GM12878 (cell line): ENCODE measurements around the gene PDSS2. TPM values are rescaled to one million over a fixed set of nuclear protein-coding genes. Genes with fewer than 3 reads are reported as not detected.

Source experiments
- ATAC-seq: fragments of 200-7000 bp; cut with Tn5 transposase; 3 replicates; pipeline ENCODE4 v1.9.1; 2020; ENCODE audit warnings: mild to moderate bottlenecking, moderate library complexity
- BruUV-seq: library from RNA; stranded (reverse); fragments of 400-500 nt; replicated peaks from 2 replicates; lab custom pipeline; 2021; lab: Mats Ljungman, UMichigan
- CTCF ChIA-PET: fragments of 300-600 bp; sonication (Branson Sonifier 250); formaldehyde crosslinking; extraction: SDS; loops from one replicate; lab custom pipeline; 2021; ENCODE audit warnings: inconsistent platforms; lab: Yijun Ruan, JAX
- POLR2A ChIA-PET: fragments of 350-600 bp; formaldehyde crosslinking; extraction: SDS; loops from one replicate; lab custom pipeline; 2021; ENCODE audit warnings: inconsistent platforms; lab: Charles Lee
- RAD21 ChIA-PET: fragments of 300-600 bp; sonication (Branson Sonifier 250); formaldehyde crosslinking; loops from one replicate; lab custom pipeline; 2023; ENCODE audit warnings: antibody characterized with exemption; ENCODE audit not compliant: unreplicated experiment; lab: Charles Lee
- SMC1A ChIA-PET: fragments of 300-600 bp; sonication (Branson Sonifier 250); formaldehyde crosslinking; loops from one replicate; lab custom pipeline; 2023; ENCODE audit not compliant: unreplicated experiment, uncharacterized antibody; lab: Charles Lee
- DNase-seq: peaks from one replicate; pipeline ENCODE4 v3.0.0-alpha.2; 2011; ENCODE audit warnings: low read depth, low spot score
- FAIRE-seq: peaks from 3 replicates; lab custom pipeline; 2011; peaks lifted over from hg19 to GRCh38; lab: Jason Lieb, UNC
- H2AFZ ChIP-seq: 2 replicates; pipeline ENCODE4 v1.6.0; 2011; ENCODE audit warnings: low read depth, low read length, control low read depth; ENCODE audit not compliant: control insufficient read depth
- H3K27ac ChIP-seq: 2 replicates; pipeline ENCODE4 v1.5.1; 2011; ENCODE audit warnings: control low read depth; ENCODE audit not compliant: control insufficient read depth, insufficient read depth
- H3K27me3 ChIP-seq, 2 experiments: replicated peaks in 1 of 2; 2 replicates each; pipeline versions ENCODE4 v1.6.0 to v1.6.1; 2011; ENCODE audit warnings: low read length in 1 of 2; ENCODE audit not compliant: control insufficient read depth in 2 of 2, insufficient read depth in 2 of 2
- H3K36me3 ChIP-seq, 2 experiments: 2 replicates each; pipeline ENCODE4 v1.5.1; 2011; ENCODE audit warnings: low read length in 1 of 2; ENCODE audit not compliant: control insufficient read depth in 2 of 2, insufficient read depth in 2 of 2
- H3K4me1 ChIP-seq: 2 replicates; pipeline ENCODE4 v1.6.1; 2011; ENCODE audit warnings: mild to moderate bottlenecking, low read length, moderate library complexity, mixed read lengths; ENCODE audit not compliant: control insufficient read depth, insufficient read depth
- H3K4me2 ChIP-seq: 2 replicates; pipeline ENCODE4 v1.6.0; 2011; ENCODE audit warnings: control low read depth; ENCODE audit not compliant: control insufficient read depth, insufficient read depth
- H3K4me3 ChIP-seq: fragments of 200-600 bp; sonication (generic); 2 replicates; pipeline ENCODE4 v1.5.1; 2016
- H3K79me2 ChIP-seq: 2 replicates; pipeline ENCODE4 v1.6.0; 2011; ENCODE audit warnings: low read length; ENCODE audit not compliant: control insufficient read depth, insufficient read depth
- H3K9ac ChIP-seq: 2 replicates; pipeline ENCODE4 v1.8.0; 2011; ENCODE audit warnings: low read length, control low read depth, mixed read lengths; ENCODE audit not compliant: control insufficient read depth, insufficient read depth
- H3K9me3 ChIP-seq: replicated peaks from 3 replicates; pipeline ENCODE4 v1.5.1; 2011; ENCODE audit warnings: mild to moderate bottlenecking, low read length; ENCODE audit not compliant: control insufficient read depth, insufficient read depth
- H4K20me1 ChIP-seq: 2 replicates; pipeline ENCODE4 v1.6.0; 2011; ENCODE audit not compliant: control insufficient read depth, insufficient read depth
- CREM ChIP-seq: IDR thresholded peaks from 2 replicates; pipeline ENCODE4 v1.6.1; 2014; ENCODE audit warnings: antibody characterized with exemption, low read depth
- JUND ChIP-seq: IDR thresholded peaks from 2 replicates; pipeline ENCODE4 v1.6.1; 2012; ENCODE audit warnings: low read depth, mild to moderate bottlenecking, low read length, improper control_type of control experiment, moderate library complexity
- LARP7 ChIP-seq: fragments of 450-650 bp; IDR thresholded peaks from 2 replicates; pipeline ENCODE4 v1.6.1; 2017; ENCODE audit warnings: mild to moderate bottlenecking
- NFYB ChIP-seq: IDR thresholded peaks from 2 replicates; pipeline ENCODE4 v1.6.1; 2011; ENCODE audit warnings: low read depth, mild to moderate bottlenecking, low read length, improper control_type of control experiment, moderate library complexity; ENCODE audit not compliant: insufficient read depth
- NR2F1 ChIP-seq: fragments of 450-650 bp; conservative IDR thresholded peaks from 2 replicates; pipeline ENCODE4 v1.6.1; 2017; ENCODE audit warnings: mild to moderate bottlenecking
- RBBP5 ChIP-seq: fragments of 200-600 bp; sonication (generic); conservative IDR thresholded peaks from 2 replicates; pipeline ENCODE4 v1.6.1; 2016
- RFX5 ChIP-seq: IDR thresholded peaks from 2 replicates; pipeline ENCODE4 v1.6.1; 2011; ENCODE audit warnings: low read depth, low read length, improper control_type of control experiment
- WGBS: methylation state at CpG from one replicate; pipeline ENCODE4 v1.1.6; 2016; ENCODE audit warnings: low lambda C conversion rate; ENCODE audit not compliant: insufficient replicate concordance, insufficient coverage; ENCODE audit errors: missing lambda C conversion rate; 5-methylcytosine and 5-hydroxymethylcytosine counted together
- in situ Hi-C: fragments of 300-500 bp; cut with MboI; formaldehyde crosslinking; loops from 9 replicates; pipeline ENCODE4 v1.14.3; 2018; ENCODE audit warnings: mixed read lengths
- intact Hi-C: fragments of 100-400 bp; cut with micrococcal nuclease; formaldehyde crosslinking; loops from one replicate; pipeline ENCODE4 v1.14.2; 2022; ENCODE audit not compliant: unreplicated experiment
- polyA plus RNA-seq, 11 experiments: library from polyadenylated mRNA; depleted of rRNA in 4 of 11; unstranded in 6 of 11; stranded (reverse) in 5 of 11; fragments of >200 nt; fragmentation: Nextera tagmentation in 4 of 11; fragmentation: Illumina TruSeq in 1 of 11; extraction: Ambion mirVana in 4 of 11; extraction: Trizol in 1 of 11; gene quantifications; 1 replicate in 1 of 11; 2 replicates in 10 of 11; pipeline versions ENCODE4 v1.2.1 to v1.2.3, GENCODE V29; 2011 to 2016; ENCODE audit warnings: inconsistent platforms in 2 of 11, missing spikeins in 2 of 11, low read depth in 1 of 11
- total RNA-seq, 4 experiments: library from RNA; depleted of rRNA in 3 of 4; stranded (reverse); fragments of >200 nt in 3 of 4; fragmentation: Illumina TruSeq in 1 of 4; extraction: Trizol in 1 of 4; gene quantifications; 2 replicates each; pipeline versions ENCODE4 v1.2.1 to v1.2.3, GENCODE V29; 2013 to 2021
- TF ChIP-seq, protein P1 (sequence below): fragments of 450-650 bp; IDR thresholded peaks from 2 replicates; pipeline ENCODE4 v1.6.1; 2017; ENCODE audit warnings: mild to moderate bottlenecking, moderate library complexity
- TF ChIP-seq, protein P2 (sequence below): fragments of 450-650 bp; IDR thresholded peaks from 2 replicates; pipeline ENCODE4 v1.6.1; 2017; ENCODE audit warnings: mild to moderate bottlenecking
- TF ChIP-seq, protein P3 (sequence below): fragments of 450-650 bp; IDR thresholded peaks from 2 replicates; pipeline ENCODE4 v1.6.1; 2017; ENCODE audit warnings: borderline replicate concordance

PDSS2 gene
- total and polyA plus RNA-seq, 10 of the 15 experiments (the other 5 are each of a cell fraction or from before 2014, with no cell fraction given), result 7.7 to 15.5 (median 9.6) TPM

DNA sequence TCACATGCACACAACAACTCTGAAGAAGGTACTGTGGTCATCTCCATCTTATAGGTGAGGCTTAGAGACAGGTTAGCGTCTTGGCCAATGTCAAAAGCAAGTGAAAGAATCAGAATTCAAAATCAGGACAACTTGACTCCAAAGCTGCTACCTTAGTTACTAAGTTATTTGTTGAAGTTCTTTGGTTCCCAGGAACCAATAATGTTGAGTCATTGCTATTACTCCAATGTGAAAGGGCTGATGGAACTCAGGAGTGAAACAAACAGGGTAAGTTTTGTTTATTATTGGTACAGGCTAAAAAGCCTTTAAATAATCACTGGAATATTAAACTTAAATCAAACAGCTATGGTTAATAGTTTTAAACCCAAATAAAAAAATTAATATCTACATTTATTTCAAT, 111.1 kb downstream of the PDSS2 start:
- Histone ChIP-seq H3K4me2 (no peak overlapping the region), H3K9ac (no peak overlapping the region), H2AFZ (no peak overlapping the region), H3K4me1 (no peaks in the 10 kb centered on the region), H3K36me3 (no peaks in the 10 kb centered on the region), H3K27ac (no peak overlapping the region)
- SMC1A ChIA-PET, result interaction anchor here (0.7 to 1.2 kb wide), 4 partner anchors 9 to 38 kb away, joined by 3 read pairs; no protein-coding TSS in a partner anchor
- ATAC-seq, result no peak
- CTCF ChIA-PET, result interaction anchor here (1.5 to 1.8 kb wide), 2 partner anchors 30 to 169 kb away, joined by 3 to 9 read pairs; no protein-coding TSS in a partner anchor
- TF ChIP-seq, protein P1, sequence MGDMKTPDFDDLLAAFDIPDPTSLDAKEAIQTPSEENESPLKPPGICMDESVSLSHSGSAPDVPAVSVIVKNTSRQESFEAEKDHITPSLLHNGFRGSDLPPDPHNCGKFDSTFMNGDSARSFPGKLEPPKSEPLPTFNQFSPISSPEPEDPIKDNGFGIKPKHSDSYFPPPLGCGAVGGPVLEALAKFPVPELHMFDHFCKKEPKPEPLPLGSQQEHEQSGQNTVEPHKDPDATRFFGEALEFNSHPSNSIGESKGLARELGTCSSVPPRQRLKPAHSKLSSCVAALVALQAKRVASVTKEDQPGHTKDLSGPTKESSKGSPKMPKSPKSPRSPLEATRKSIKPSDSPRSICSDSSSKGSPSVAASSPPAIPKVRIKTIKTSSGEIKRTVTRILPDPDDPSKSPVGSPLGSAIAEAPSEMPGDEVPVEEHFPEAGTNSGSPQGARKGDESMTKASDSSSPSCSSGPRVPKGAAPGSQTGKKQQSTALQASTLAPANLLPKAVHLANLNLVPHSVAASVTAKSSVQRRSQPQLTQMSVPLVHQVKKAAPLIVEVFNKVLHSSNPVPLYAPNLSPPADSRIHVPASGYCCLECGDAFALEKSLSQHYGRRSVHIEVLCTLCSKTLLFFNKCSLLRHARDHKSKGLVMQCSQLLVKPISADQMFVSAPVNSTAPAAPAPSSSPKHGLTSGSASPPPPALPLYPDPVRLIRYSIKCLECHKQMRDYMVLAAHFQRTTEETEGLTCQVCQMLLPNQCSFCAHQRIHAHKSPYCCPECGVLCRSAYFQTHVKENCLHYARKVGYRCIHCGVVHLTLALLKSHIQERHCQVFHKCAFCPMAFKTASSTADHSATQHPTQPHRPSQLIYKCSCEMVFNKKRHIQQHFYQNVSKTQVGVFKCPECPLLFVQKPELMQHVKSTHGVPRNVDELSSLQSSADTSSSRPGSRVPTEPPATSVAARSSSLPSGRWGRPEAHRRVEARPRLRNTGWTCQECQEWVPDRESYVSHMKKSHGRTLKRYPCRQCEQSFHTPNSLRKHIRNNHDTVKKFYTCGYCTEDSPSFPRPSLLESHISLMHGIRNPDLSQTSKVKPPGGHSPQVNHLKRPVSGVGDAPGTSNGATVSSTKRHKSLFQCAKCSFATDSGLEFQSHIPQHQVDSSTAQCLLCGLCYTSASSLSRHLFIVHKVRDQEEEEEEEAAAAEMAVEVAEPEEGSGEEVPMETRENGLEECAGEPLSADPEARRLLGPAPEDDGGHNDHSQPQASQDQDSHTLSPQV, result no peak
- no peak for TF ChIP-seq NR2F1
- TF ChIP-seq, all 136 proteins: peak for 0
- in situ Hi-C loops (no loop called here), intact Hi-C loops (no loop called here)
- Histone ChIP-seq H4K20me1 (no peaks in the 10 kb centered on the region), H3K9me3 (no peaks in the 10 kb centered on the region), H3K27me3 (no peaks in the 10 kb centered on the region), H3K79me2 (no peaks in the 10 kb centered on the region), H3K4me3 (no peak overlapping the region)
- BruUV-seq, result no TSS peak
- no peak for FAIRE-seq
- no peak for DNase-seq
- POLR2A ChIA-PET, result no interaction called here
- WGBS, result 94% methylated on average over 1 of the region's 1 CpG
- RAD21 ChIA-PET, result no interaction called here

- Histone ChIP-seq H3K36me3 (no peaks in the 10 kb centered on the region), H3K9ac (no peak overlapping the region), H3K79me2 (no peaks in the 10 kb centered on the region), H3K27ac (no peak overlapping the region), H3K27me3 (no peaks in the 10 kb centered on the region), H3K4me1 (no peaks in the 10 kb centered on the region), H3K9me3 (no peaks in the 10 kb centered on the region), H3K4me3 (no peak overlapping the region), H2AFZ (no peak overlapping the region), H4K20me1 (no peaks in the 10 kb centered on the region), H3K4me2 (no peak overlapping the region)
- POLR2A ChIA-PET, result no interaction called here
- ATAC-seq (no peak), DNase-seq (no peak), FAIRE-seq (no peak)
- SMC1A ChIA-PET, result interaction anchor here (0.8 to 1.4 kb wide), 3 partner anchors 10 to 27 kb away, joined by 3 read pairs; no protein-coding TSS in a partner anchor
- CTCF ChIA-PET, result interaction anchor here (1.6 kb wide), 1 partner anchor 16 kb away, joined by 3 read pairs; no protein-coding TSS in a partner anchor
- no TSS peak for BruUV-seq
- RAD21 ChIA-PET, result no interaction called here
- intact Hi-C loops (no loop called here), in situ Hi-C loops (no loop called here)
- no peak for TF ChIP-seq JUND
- TF ChIP-seq CREM, result no peak
- no peak for TF ChIP-seq RBBP5
- TF ChIP-seq, protein P2, sequence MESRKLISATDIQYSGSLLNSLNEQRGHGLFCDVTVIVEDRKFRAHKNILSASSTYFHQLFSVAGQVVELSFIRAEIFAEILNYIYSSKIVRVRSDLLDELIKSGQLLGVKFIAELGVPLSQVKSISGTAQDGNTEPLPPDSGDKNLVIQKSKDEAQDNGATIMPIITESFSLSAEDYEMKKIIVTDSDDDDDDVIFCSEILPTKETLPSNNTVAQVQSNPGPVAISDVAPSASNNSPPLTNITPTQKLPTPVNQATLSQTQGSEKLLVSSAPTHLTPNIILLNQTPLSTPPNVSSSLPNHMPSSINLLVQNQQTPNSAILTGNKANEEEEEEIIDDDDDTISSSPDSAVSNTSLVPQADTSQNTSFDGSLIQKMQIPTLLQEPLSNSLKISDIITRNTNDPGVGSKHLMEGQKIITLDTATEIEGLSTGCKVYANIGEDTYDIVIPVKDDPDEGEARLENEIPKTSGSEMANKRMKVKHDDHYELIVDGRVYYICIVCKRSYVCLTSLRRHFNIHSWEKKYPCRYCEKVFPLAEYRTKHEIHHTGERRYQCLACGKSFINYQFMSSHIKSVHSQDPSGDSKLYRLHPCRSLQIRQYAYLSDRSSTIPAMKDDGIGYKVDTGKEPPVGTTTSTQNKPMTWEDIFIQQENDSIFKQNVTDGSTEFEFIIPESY, result no peak
- TF ChIP-seq, protein P3, sequence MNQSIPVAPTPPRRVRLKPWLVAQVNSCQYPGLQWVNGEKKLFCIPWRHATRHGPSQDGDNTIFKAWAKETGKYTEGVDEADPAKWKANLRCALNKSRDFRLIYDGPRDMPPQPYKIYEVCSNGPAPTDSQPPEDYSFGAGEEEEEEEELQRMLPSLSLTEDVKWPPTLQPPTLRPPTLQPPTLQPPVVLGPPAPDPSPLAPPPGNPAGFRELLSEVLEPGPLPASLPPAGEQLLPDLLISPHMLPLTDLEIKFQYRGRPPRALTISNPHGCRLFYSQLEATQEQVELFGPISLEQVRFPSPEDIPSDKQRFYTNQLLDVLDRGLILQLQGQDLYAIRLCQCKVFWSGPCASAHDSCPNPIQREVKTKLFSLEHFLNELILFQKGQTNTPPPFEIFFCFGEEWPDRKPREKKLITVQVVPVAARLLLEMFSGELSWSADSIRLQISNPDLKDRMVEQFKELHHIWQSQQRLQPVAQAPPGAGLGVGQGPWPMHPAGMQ, result no peak
- TF ChIP-seq RFX5, result no peak
- TF ChIP-seq NFYB, result no peak
- no peak for TF ChIP-seq LARP7
Observed at GRCh38 chr6:107345393-107345792, 114.0 kb downstream of the PDSS2 start.
